Measurements from ENCODE around the gene AKNA.

Gene AKNA

GRCh38 chr9:114314881-114315722 is 72.7 kb downstream of the AKNA start:
- Histone ChIP-seq H3K36me3 (peaks cover 0 to 7% (median 0%) of the 10 kb centered on the region in 3 donors), H3K4me3 (no peak overlapping the region), H3K27me3 (peaks cover 0 to 6% of the 10 kb centered on the region in 2 donors), H3K9me3 (no peaks in the 10 kb centered on the region), H3K4me1 (no peaks in the 10 kb centered on the region), H3K27ac (no peak overlapping the region)
- DNase-seq: peak in 1 of 2 donors; percentile 65
- intact Hi-C loops (cut with DNase I; ENCODE audit: low total_unique reads): no loop called here
- no peak for TF ChIP-seq CTCF (IDR thresholded peaks at IDR 0.05)

GRCh38 chr9:114314256-114314867 is 73.4 kb downstream of the AKNA start:
- no peak overlapping the region for H3K4me3 ChIP-seq
- H3K27me3 ChIP-seq: no peaks in the 10 kb centered on the region
- DNase-seq: peak in 1 of 2 donors; percentile 16
- H3K27ac ChIP-seq: no peak overlapping the region
- no peaks in the 10 kb centered on the region for H3K4me1 ChIP-seq
- TF ChIP-seq CTCF (IDR thresholded peaks at IDR 0.05): no peak
- intact Hi-C loops (cut with DNase I; ENCODE audit: low total_unique reads): no loop called here
- H3K9me3 ChIP-seq: no peaks in the 10 kb centered on the region
- H3K36me3 ChIP-seq: peaks cover 0 to 7% (median 0%) of the 10 kb centered on the region in 3 donors

GRCh38 chr9:114313186-114313585 is 74.6 kb downstream of the AKNA start:
- H3K4me3 ChIP-seq: no peak overlapping the region
- H3K4me1 ChIP-seq: no peaks in the 10 kb centered on the region
- no peaks in the 10 kb centered on the region for H3K27me3 ChIP-seq
- TF ChIP-seq CTCF (IDR thresholded peaks at IDR 0.05): no peak
- intact Hi-C loops (cut with DNase I; ENCODE audit: low total_unique reads): no loop called here
- DNase-seq: no peak
- H3K27ac ChIP-seq: no peak overlapping the region
- H3K36me3 ChIP-seq: peaks cover 0 to 16% (median 0%) of the 10 kb centered on the region in 3 donors
- H3K9me3 ChIP-seq: no peaks in the 10 kb centered on the region

GRCh38 chr9:114312513-114312875 is 75.3 kb downstream of the AKNA start:
- intact Hi-C loops (cut with DNase I; ENCODE audit: low total_unique reads): no loop called here
- TF ChIP-seq CTCF (IDR thresholded peaks at IDR 0.05): no peak
- H3K27ac ChIP-seq: no peak overlapping the region
- H3K4me1 ChIP-seq: no peaks in the 10 kb centered on the region
- peak in 1 of 2 donors; percentile 35 for DNase-seq
- peaks cover 0 to 16% (median 0%) of the 10 kb centered on the region in 3 donors for H3K36me3 ChIP-seq
- no peak overlapping the region for H3K4me3 ChIP-seq
- no peaks in the 10 kb centered on the region for H3K27me3 ChIP-seq
- H3K9me3 ChIP-seq: no peaks in the 10 kb centered on the region

- Histone ChIP-seq H3K9me3 (no peaks in the 10 kb centered on the region), H3K27ac (no peak overlapping the region), H3K27me3 (no peaks in the 10 kb centered on the region), H3K4me1 (no peaks in the 10 kb centered on the region), H3K36me3 (peaks cover 0 to 16% (median 0%) of the 10 kb centered on the region in 3 donors), H3K4me3 (no peak overlapping the region)
- DNase-seq: peak in 1 of 2 donors; percentile 32
- intact Hi-C loops (cut with DNase I; ENCODE audit: low total_unique reads): no loop called here
- no peak for TF ChIP-seq CTCF (IDR thresholded peaks at IDR 0.05)
Measured at GRCh38 chr9:114311571-114312512, 75.9 kb downstream of the AKNA start.

Measured in tibial artery (tissue), 4 donors.